ENCODE measurements around the gene MAFF.

Gene MAFF

DNA sequence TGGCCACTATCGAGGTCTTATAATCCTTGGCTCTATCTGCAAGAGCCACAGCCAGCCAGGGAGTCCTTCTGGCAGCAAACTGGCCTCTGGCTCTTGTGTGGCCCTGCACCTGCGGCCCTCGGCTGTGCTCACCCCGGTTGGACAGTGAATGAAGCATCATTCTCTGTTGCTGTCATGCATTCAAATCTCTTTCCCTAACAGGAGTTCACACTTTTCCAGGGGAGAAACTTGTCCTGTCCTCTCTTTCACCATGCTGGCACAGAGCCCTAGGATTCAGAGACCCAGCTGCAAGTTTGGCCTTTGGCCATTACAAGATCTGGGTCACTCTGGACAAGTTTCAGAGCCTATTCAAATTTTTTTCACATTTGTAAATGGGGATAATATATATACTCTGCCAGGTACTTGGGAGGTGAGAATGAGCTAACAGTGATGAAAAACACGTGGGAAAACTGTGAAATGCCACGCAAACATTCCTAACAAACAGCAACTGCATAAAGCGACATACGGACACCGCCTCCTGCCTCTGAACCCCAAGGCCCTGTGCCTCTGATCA, 36.8 kb downstream of the MAFF start:
- H2BK5ac ChIP-seq (ENCODE audit: low read length): no peak overlapping the region
- H2AK5ac ChIP-seq (ENCODE audit: low read depth, low read length): no peak overlapping the region
- DNase-seq (ENCODE audit: low spot score): no peak
- no peak overlapping the region for H3K9ac ChIP-seq (ENCODE audit: low read depth, low read length, poor library complexity)
- no peak overlapping the region for H3K27ac ChIP-seq (replicated peaks; ENCODE audit: low read length)
- H2BK12ac ChIP-seq (ENCODE audit: low read length): no peak overlapping the region
- no peak overlapping the region for H3K18ac ChIP-seq (ENCODE audit: low read length)
- H3K14ac ChIP-seq (ENCODE audit: low read length): no peak overlapping the region
- no CpG with 5 or more reads among the region's 9 CpGs for WGBS, 2 donors (ENCODE audit: extremely low coverage in 2 of 2, insufficient read length in 2 of 2, insufficient replicate concordance in 1 of 2)
- H3K4me3 ChIP-seq (ENCODE audit: low read length in 2 of 2): no peak overlapping the region
- H3K36me3 ChIP-seq (replicated peaks in 1 of 2; ENCODE audit: control insufficient read depth in 2 of 2, insufficient read depth in 2 of 2, low read length in 2 of 2): peaks cover 16 to 45% of the 10 kb centered on the region in 2 donors
- H2BK15ac ChIP-seq (ENCODE audit: low read length): no peak overlapping the region
- no peak overlapping the region for H2BK120ac ChIP-seq (ENCODE audit: low read depth, low read length)
- H4K8ac ChIP-seq (ENCODE audit: low read depth, low read length): no peak overlapping the region
- H2AFZ ChIP-seq (ENCODE audit: low read length): no peak overlapping the region
- peaks cover 9% of the 10 kb centered on the region for H3K79me1 ChIP-seq (ENCODE audit: low read depth, low read length)
- no peak overlapping the region for H3K4ac ChIP-seq (ENCODE audit: low read length)
- H3K4me1 ChIP-seq (ENCODE audit: control insufficient read depth in 2 of 2, insufficient read depth in 1 of 2, low read depth in 1 of 2, low read length in 2 of 2): peaks cover 14 to 25% of the 10 kb centered on the region in 2 donors
- no peaks in the 10 kb centered on the region for H3K27me3 ChIP-seq (ENCODE audit: control insufficient read depth in 3 of 3, insufficient read depth in 3 of 3, low read depth in 1 of 3, low read length in 3 of 3)
- H3K4me2 ChIP-seq (ENCODE audit: insufficient read depth, low read length, poor library complexity, severe bottlenecking): no peak overlapping the region
- no peak overlapping the region for H3K23ac ChIP-seq (ENCODE audit: low read depth, low read length, poor library complexity)
- peaks cover 0 to 3% of the 10 kb centered on the region in 2 donors for H3K9me3 ChIP-seq (replicated peaks in 1 of 2; ENCODE audit: control insufficient read depth in 2 of 2, insufficient read depth in 1 of 2, low read depth in 1 of 2, low read length in 2 of 2)
- no peak overlapping the region for H4K91ac ChIP-seq (ENCODE audit: low read depth, low read length, poor library complexity)

- Histone ChIP-seq H2BK120ac (ENCODE audit: low read depth, low read length) (no peak overlapping the region), H3K9me3 (replicated peaks in 1 of 2; ENCODE audit: control insufficient read depth in 2 of 2, insufficient read depth in 1 of 2, low read depth in 1 of 2, low read length in 2 of 2) (peaks cover 0 to 3% of the 10 kb centered on the region in 2 donors), H3K4me1 (ENCODE audit: control insufficient read depth in 2 of 2, insufficient read depth in 1 of 2, low read depth in 1 of 2, low read length in 2 of 2) (peaks cover 16 to 30% of the 10 kb centered on the region in 2 donors), H3K18ac (ENCODE audit: low read length) (no peak overlapping the region), H3K4me2 (ENCODE audit: insufficient read depth, low read length, poor library complexity, severe bottlenecking) (no peak overlapping the region), H3K27me3 (ENCODE audit: control insufficient read depth in 3 of 3, insufficient read depth in 3 of 3, low read depth in 1 of 3, low read length in 3 of 3) (no peaks in the 10 kb centered on the region), H3K27ac (replicated peaks; ENCODE audit: low read length) (no peak overlapping the region), H3K36me3 (replicated peaks in 1 of 2; ENCODE audit: control insufficient read depth in 2 of 2, insufficient read depth in 2 of 2, low read length in 2 of 2) (peaks cover 20 to 45% of the 10 kb centered on the region in 2 donors), H3K79me1 (ENCODE audit: low read depth, low read length) (peaks cover 9% of the 10 kb centered on the region), H2AK5ac (ENCODE audit: low read depth, low read length) (peak overlapping the region; percentile 22), H2BK5ac (ENCODE audit: low read length) (no peak overlapping the region), H2AFZ (ENCODE audit: low read length) (no peak overlapping the region), H3K14ac (ENCODE audit: low read length) (no peak overlapping the region), H3K23ac (ENCODE audit: low read depth, low read length, poor library complexity) (no peak overlapping the region), H2BK15ac (ENCODE audit: low read length) (no peak overlapping the region), H2BK12ac (ENCODE audit: low read length) (no peak overlapping the region), H3K4me3 (ENCODE audit: low read length in 2 of 2) (no peak overlapping the region), H4K91ac (ENCODE audit: low read depth, low read length, poor library complexity) (no peak overlapping the region), H3K4ac (ENCODE audit: low read length) (no peak overlapping the region), H4K8ac (ENCODE audit: low read depth, low read length) (no peak overlapping the region), H3K9ac (ENCODE audit: low read depth, low read length, poor library complexity) (no peak overlapping the region)
- no CpG with 5 or more reads among the region's 14 CpGs for WGBS, 2 donors (ENCODE audit: extremely low coverage in 2 of 2, insufficient read length in 2 of 2, insufficient replicate concordance in 1 of 2)
- no peak for DNase-seq (ENCODE audit: low spot score)
Measured at GRCh38 chr22:38239101-38239761, 37.4 kb downstream of the MAFF start.

GRCh38 chr22:38240734-38241252, 39.0 kb downstream of the MAFF start:
- H3K9me3 ChIP-seq (replicated peaks in 1 of 2; ENCODE audit: control insufficient read depth in 2 of 2, insufficient read depth in 1 of 2, low read depth in 1 of 2, low read length in 2 of 2): peaks cover 0 to 3% of the 10 kb centered on the region in 2 donors
- H3K36me3 ChIP-seq (replicated peaks in 1 of 2; ENCODE audit: control insufficient read depth in 2 of 2, insufficient read depth in 2 of 2, low read length in 2 of 2): peaks cover 10 to 43% of the 10 kb centered on the region in 2 donors
- no peak overlapping the region for H2BK15ac ChIP-seq (ENCODE audit: low read length)
- no peak overlapping the region for H3K4me3 ChIP-seq (ENCODE audit: low read length in 2 of 2)
- H3K27ac ChIP-seq (replicated peaks; ENCODE audit: low read length): peak overlapping the region; percentile 49
- H3K14ac ChIP-seq (ENCODE audit: low read length): no peak overlapping the region
- no CpG with 5 or more reads among the region's 6 CpGs for WGBS, 2 donors (ENCODE audit: extremely low coverage in 2 of 2, insufficient read length in 2 of 2, insufficient replicate concordance in 1 of 2)
- no peak overlapping the region for H2BK12ac ChIP-seq (ENCODE audit: low read length)
- no peaks in the 10 kb centered on the region for H3K27me3 ChIP-seq (ENCODE audit: control insufficient read depth in 3 of 3, insufficient read depth in 3 of 3, low read depth in 1 of 3, low read length in 3 of 3)
- peak overlapping the region; percentile 46 for H3K18ac ChIP-seq (ENCODE audit: low read length)
- no peak overlapping the region for H4K91ac ChIP-seq (ENCODE audit: low read depth, low read length, poor library complexity)
- no peak overlapping the region for H3K4me2 ChIP-seq (ENCODE audit: insufficient read depth, low read length, poor library complexity, severe bottlenecking)
- no peak overlapping the region for H2BK5ac ChIP-seq (ENCODE audit: low read length)
- H3K4ac ChIP-seq (ENCODE audit: low read length): no peak overlapping the region
- H2BK120ac ChIP-seq (ENCODE audit: low read depth, low read length): no peak overlapping the region
- H3K4me1 ChIP-seq (ENCODE audit: control insufficient read depth in 2 of 2, insufficient read depth in 1 of 2, low read depth in 1 of 2, low read length in 2 of 2): peaks cover 16 to 30% of the 10 kb centered on the region in 2 donors
- H3K9ac ChIP-seq (ENCODE audit: low read depth, low read length, poor library complexity): no peak overlapping the region
- DNase-seq (ENCODE audit: low spot score): peak; percentile 45
- H3K23ac ChIP-seq (ENCODE audit: low read depth, low read length, poor library complexity): no peak overlapping the region
- H2AK5ac ChIP-seq (ENCODE audit: low read depth, low read length): no peak overlapping the region
- H2AFZ ChIP-seq (ENCODE audit: low read length): no peak overlapping the region
- peaks cover 7% of the 10 kb centered on the region for H3K79me1 ChIP-seq (ENCODE audit: low read depth, low read length)
- no peak overlapping the region for H4K8ac ChIP-seq (ENCODE audit: low read depth, low read length)

- Histone ChIP-seq H4K91ac (ENCODE audit: low read depth, low read length, poor library complexity) (peak overlapping the region; percentile 94), H2BK5ac (ENCODE audit: low read length) (peak overlapping the region; percentile 75), H3K36me3 (replicated peaks in 1 of 2; ENCODE audit: control insufficient read depth in 2 of 2, insufficient read depth in 2 of 2, low read length in 2 of 2) (peaks cover 25 to 52% of the 10 kb centered on the region in 2 donors), H2BK120ac (ENCODE audit: low read depth, low read length) (peak overlapping the region; percentile 24), H3K18ac (ENCODE audit: low read length) (peak overlapping the region; percentile 92), H3K4me2 (ENCODE audit: insufficient read depth, low read length, poor library complexity, severe bottlenecking) (peak overlapping the region; percentile 11), H4K8ac (ENCODE audit: low read depth, low read length) (no peak overlapping the region), H3K14ac (ENCODE audit: low read length) (peak overlapping the region; percentile 75), H2AFZ (ENCODE audit: low read length) (no peak overlapping the region), H2BK12ac (ENCODE audit: low read length) (peak overlapping the region; percentile 30), H3K4me3 (ENCODE audit: low read length in 2 of 2) (no peak overlapping the region), H3K9ac (ENCODE audit: low read depth, low read length, poor library complexity) (peak overlapping the region; percentile 4), H3K27me3 (ENCODE audit: control insufficient read depth in 3 of 3, insufficient read depth in 3 of 3, low read depth in 1 of 3, low read length in 3 of 3) (no peaks in the 10 kb centered on the region), H3K23ac (ENCODE audit: low read depth, low read length, poor library complexity) (no peak overlapping the region), H3K4ac (ENCODE audit: low read length) (peak overlapping the region; percentile 53), H2AK5ac (ENCODE audit: low read depth, low read length) (peak overlapping the region; percentile 84), H3K79me1 (ENCODE audit: low read depth, low read length) (peaks cover 11% of the 10 kb centered on the region), H3K4me1 (ENCODE audit: control insufficient read depth in 2 of 2, insufficient read depth in 1 of 2, low read depth in 1 of 2, low read length in 2 of 2) (peaks cover 16 to 30% of the 10 kb centered on the region in 2 donors), H3K27ac (replicated peaks; ENCODE audit: low read length) (peak overlapping the region; percentile 15), H2BK15ac (ENCODE audit: low read length) (peak overlapping the region; percentile 78), H3K9me3 (replicated peaks in 1 of 2; ENCODE audit: control insufficient read depth in 2 of 2, insufficient read depth in 1 of 2, low read depth in 1 of 2, low read length in 2 of 2) (peaks cover 0 to 3% of the 10 kb centered on the region in 2 donors)
- no peak for DNase-seq (ENCODE audit: low spot score)
- WGBS, 2 donors (ENCODE audit: extremely low coverage in 2 of 2, insufficient read length in 2 of 2, insufficient replicate concordance in 1 of 2): no CpG with 5 or more reads among the region's 20 CpGs
Measured at GRCh38 chr22:38243007-38243765, 41.4 kb downstream of the MAFF start.
